A549 (cell line): ENCODE data around the gene ZMYND12. TPM values are rescaled to one million over a fixed set of nuclear protein-coding genes. Genes with fewer than 3 reads are reported as not detected.

Source experiments
- ATAC-seq, 2 experiments: fragments of 200-7000 bp in 1 of 2; fragments of >200 bp in 1 of 2; cut with Nextera tagmentation in 1 of 2; cut with Tn5 transposase in 1 of 2; 3 replicates each; pipeline versions ENCODE4 v1.8.0 to v1.9.1; 2018 to 2020; ENCODE audit warnings: mild to moderate bottlenecking in 1 of 2, moderate library complexity in 1 of 2
- CTCF ChIA-PET: fragments of 300-600 bp; sonication (Branson Sonifier 250); formaldehyde crosslinking; extraction: SDS; loops from one replicate; lab custom pipeline; 2021; ENCODE audit warnings: antibody characterized with exemption, inconsistent platforms; lab: Yijun Ruan, JAX
- POLR2A ChIA-PET: fragments of 350-600 bp; formaldehyde crosslinking; extraction: SDS; loops from one replicate; lab custom pipeline; 2021; ENCODE audit warnings: antibody characterized with exemption, inconsistent platforms; lab: Yijun Ruan, JAX
- DNase-seq, 2 experiments: peaks; one replicate each; pipeline versions ENCODE4 v3.0.0 to v3.0.0-alpha.2; 2011 to 2016; ENCODE audit warnings: low read depth in 1 of 2, low spot score in 1 of 2
- FAIRE-seq: peaks from 2 replicates; lab custom pipeline; 2011; peaks lifted over from hg19 to GRCh38; lab: Jason Lieb, UNC
- H3K27ac ChIP-seq, 2 experiments: fragments of >200 bp; sonication (Bioruptor Twin); formaldehyde crosslinking; 3 replicates each; pipeline ENCODE4 v1.5.1; 2016 to 2017
- H3K4me1 ChIP-seq: fragments of >200 bp; sonication (Bioruptor Twin); formaldehyde crosslinking; 3 replicates; pipeline ENCODE4 v1.6.1; 2016
- H3K4me2 ChIP-seq: fragments of >200 bp; sonication (Bioruptor Twin); formaldehyde crosslinking; 3 replicates; pipeline ENCODE4 v1.6.1; 2016
- H3K4me3 ChIP-seq: fragments of >200 bp; sonication (Bioruptor Twin); formaldehyde crosslinking; 3 replicates; pipeline ENCODE4 v1.5.1; 2016
- H3K9me3 ChIP-seq: fragments of >200 bp; sonication (Bioruptor Twin); formaldehyde crosslinking; 3 replicates; pipeline ENCODE4 v1.6.1; 2016
- CEBPB ChIP-seq, 2 experiments: fragments of >200 bp in 1 of 2; sonication (Bioruptor Twin) in 1 of 2; formaldehyde crosslinking in 1 of 2; IDR thresholded peaks; 2 replicates each; pipeline ENCODE4 v1.6.1; 2012 to 2016
- EHF ChIP-seq: fragments of 250-450 bp; sonication (Bioruptor Pico); IDR thresholded peaks from 2 replicates; pipeline ENCODE4 v1.5.0; 2020; ENCODE audit warnings: mild to moderate bottlenecking
- ESRRA ChIP-seq: fragments of 150-350 bp; IDR thresholded peaks from 2 replicates; pipeline ENCODE4 v1.6.1; 2014; ENCODE audit warnings: mild to moderate bottlenecking, low read length, borderline replicate concordance
- FOSL2 ChIP-seq, 2 experiments: fragments of 450-650 bp in 1 of 2; fragments of >200 bp in 1 of 2; sonication (Bioruptor Twin) in 1 of 2; formaldehyde crosslinking; IDR thresholded peaks; 2 replicates each; pipeline versions ENCODE4 v1.5.0 to v1.6.1; 2016 to 2020; ENCODE audit warnings: mild to moderate bottlenecking in 1 of 2, moderate library complexity in 1 of 2
- FOXS1 ChIP-seq: fragments of 250-450 bp; sonication (Bioruptor Pico); IDR thresholded peaks from 2 replicates; pipeline ENCODE4 v1.5.0; 2020; ENCODE audit warnings: mild to moderate bottlenecking, moderate library complexity
- HOXB5 ChIP-seq: fragments of 250-450 bp; sonication (Bioruptor Pico); IDR thresholded peaks from 2 replicates; pipeline ENCODE4 v1.5.0; 2020; ENCODE audit warnings: mild to moderate bottlenecking, moderate library complexity
- JUNB ChIP-seq: fragments of >200 bp; sonication (Bioruptor Twin); formaldehyde crosslinking; IDR thresholded peaks from 2 replicates; pipeline ENCODE4 v1.6.1; 2016
- KDM1A ChIP-seq: fragments of 200-600 bp; sonication (generic); IDR thresholded peaks from 2 replicates; pipeline ENCODE4 v1.6.1; 2016; ENCODE audit warnings: low read depth, mild to moderate bottlenecking
- MAFK ChIP-seq: fragments of 450-650 bp; IDR thresholded peaks from 2 replicates; pipeline ENCODE4 v1.6.1; 2014; ENCODE audit not compliant: partially characterized antibody
- MAZ ChIP-seq: fragments of 150-350 bp; IDR thresholded peaks from 2 replicates; pipeline ENCODE4 v1.6.1; 2014; ENCODE audit warnings: antibody characterized with exemption, low read depth, low read length, borderline replicate concordance
- MYC ChIP-seq: IDR thresholded peaks from 2 replicates; pipeline ENCODE4 v1.6.1; 2012; ENCODE audit warnings: mild to moderate bottlenecking, inconsistent platforms, low read length, improper control_type of control experiment, borderline replicate concordance
- NPAS2 ChIP-seq: fragments of 250-450 bp; sonication (Bioruptor Pico); IDR thresholded peaks from 2 replicates; pipeline ENCODE4 v1.8.0; 2022; ENCODE audit warnings: mild to moderate bottlenecking, moderate library complexity, borderline replicate concordance
- NR3C1 ChIP-seq: fragments of >200 bp; sonication (Bioruptor Twin); formaldehyde crosslinking; IDR thresholded peaks from 3 replicates; pipeline ENCODE4 v1.6.1; 2017
- RARB ChIP-seq: fragments of 250-450 bp; sonication (Bioruptor Pico); IDR thresholded peaks from 2 replicates; pipeline ENCODE4 v1.8.0; 2021; ENCODE audit warnings: mild to moderate bottlenecking, moderate library complexity
- RCOR1 ChIP-seq: fragments of 150-350 bp; IDR thresholded peaks from 2 replicates; pipeline ENCODE4 v1.6.1; 2014; ENCODE audit warnings: antibody characterized with exemption, low read length, low read depth
- RFX5 ChIP-seq: fragments of 450-650 bp; IDR thresholded peaks from 2 replicates; pipeline ENCODE4 v1.7.1; 2014; ENCODE audit warnings: antibody characterized with exemption, mild to moderate bottlenecking, moderate library complexity
- SREBF2 ChIP-seq: fragments of 450-650 bp; IDR thresholded peaks from 2 replicates; pipeline ENCODE4 v1.6.1; 2014; ENCODE audit warnings: mild to moderate bottlenecking, moderate library complexity
- TFCP2L1 ChIP-seq: fragments of 250-450 bp; sonication (Bioruptor Pico); IDR thresholded peaks from 2 replicates; pipeline ENCODE4 v1.5.0; 2021; ENCODE audit warnings: mild to moderate bottlenecking
- WGBS: methylation state at CpG from one replicate; pipeline ENCODE4 v1.1.6; 2017; ENCODE audit errors: missing lambda C conversion rate; 5-methylcytosine and 5-hydroxymethylcytosine counted together
- polyA plus RNA-seq, 4 experiments: library from polyadenylated mRNA; depleted of rRNA in 3 of 4; stranded (reverse); fragments of >200 nt; fragmentation: RNase III in 1 of 4; extraction: RNeasy Plus Mini Kit Qiagen cat#74134 plus additional on column Dnase treatment in 1 of 4; gene quantifications; 2 replicates in 3 of 4; 3 replicates in 1 of 4; pipeline ENCODE4 v1.2.3, GENCODE V29; 2011 to 2017
- TF ChIP-seq, protein P1 (sequence below): IDR thresholded peaks from 2 replicates; pipeline ENCODE4 v1.6.1; 2012; ENCODE audit warnings: low read depth, borderline replicate concordance
- TF ChIP-seq, protein P2 (sequence below): fragments of 450-650 bp; IDR thresholded peaks from 2 replicates; pipeline ENCODE4 v1.6.1; 2014; ENCODE audit warnings: antibody characterized with exemption
- TF ChIP-seq, protein P3 (sequence below): fragments of 250-450 bp; sonication (Bioruptor Pico); IDR thresholded peaks from 2 replicates; pipeline ENCODE4 v1.5.0; 2021; ENCODE audit warnings: mild to moderate bottlenecking, moderate library complexity, borderline replicate concordance
- TF ChIP-seq, protein P4 (sequence below): fragments of 150-350 bp; IDR thresholded peaks from 2 replicates; pipeline ENCODE4 v1.6.1; 2014; ENCODE audit warnings: low read depth, mild to moderate bottlenecking, low read length
- TF ChIP-seq, protein P5 (sequence below): fragments of 250-450 bp; sonication (Bioruptor Pico); IDR thresholded peaks from 2 replicates; pipeline ENCODE4 v1.5.0; 2020; ENCODE audit warnings: low read depth, mild to moderate bottlenecking, moderate library complexity
- TF ChIP-seq, protein P6 (sequence below): IDR thresholded peaks from 2 replicates; pipeline ENCODE4 v1.6.1; 2012
- TF ChIP-seq, protein P7 (sequence below): fragments of >200 bp; sonication (Bioruptor Twin); formaldehyde crosslinking; IDR thresholded peaks from 2 replicates; pipeline ENCODE4 v1.6.1; 2016

The ZMYND12 gene
- polyA plus RNA-seq, 2 of the 4 experiments (the other 2 are of a cell fraction), result 0.37 to 0.90 TPM

DNA sequence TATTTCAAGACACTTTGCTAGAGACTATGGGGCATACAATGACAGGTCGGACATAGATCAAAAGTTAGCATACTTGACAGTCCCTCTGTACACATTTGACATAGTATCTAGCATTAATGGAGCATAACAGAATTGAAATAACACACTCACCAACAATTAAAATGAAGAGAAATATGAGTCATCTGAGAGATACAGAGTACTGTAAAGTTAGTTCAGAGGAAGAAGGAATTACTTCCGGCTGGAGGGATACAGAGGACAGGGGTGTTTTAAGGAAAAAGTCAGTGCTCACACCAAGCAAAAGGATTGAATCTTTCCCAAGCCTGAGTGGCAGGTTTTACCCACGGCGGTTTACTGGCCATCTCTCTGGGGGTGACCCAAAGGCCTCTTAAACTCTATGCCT is 2.4 kb downstream of the ZMYND12 start:
- Histone ChIP-seq H3K27ac (no peak overlapping the region), H3K9me3 (no peaks in the 10 kb centered on the region), H3K4me3 (no peak overlapping the region), H3K4me2 (no peak overlapping the region), H3K4me1 (peaks cover 13% of the 10 kb centered on the region; the same call in 1 of the 3 replicates)
- 79% methylated on average over 4 of the region's 4 CpGs for WGBS
- TF ChIP-seq CEBPB (IDR thresholded peaks at IDR 0.05) (no peak), FOSL2 (IDR thresholded peaks at IDR 0.05) (no peak), FOSL2 (CRISPR knock-in tag; IDR thresholded peaks at IDR 0.05) (peak; percentile 4; the same call in 1 of the 2 replicates)
- ChIA-PET CTCF (no interaction called here), POLR2A (no interaction called here)
- no peak for FAIRE-seq
- no peak for DNase-seq
- ATAC-seq, result no peak

DNA sequence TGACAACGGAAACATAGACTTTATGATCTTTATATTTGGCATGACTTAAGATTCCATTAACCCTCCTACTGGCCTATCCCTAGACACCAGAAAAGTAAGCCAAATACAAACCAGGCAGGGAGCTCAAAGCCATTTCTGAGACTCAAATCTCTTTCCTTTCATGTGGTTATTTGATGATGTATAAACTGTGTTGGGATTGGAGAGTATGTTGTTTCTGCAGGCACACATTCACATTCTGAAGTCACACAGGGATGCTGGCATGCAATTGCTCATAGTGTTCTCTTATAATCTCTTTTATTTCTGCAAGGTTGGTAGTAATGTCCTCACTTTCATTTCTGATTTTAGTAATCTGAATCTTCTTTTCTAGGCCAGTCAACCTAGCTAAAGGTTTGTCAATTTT is 5.8 kb downstream of the ZMYND12 start:
- no peak for DNase-seq
- TF ChIP-seq, protein P1, sequence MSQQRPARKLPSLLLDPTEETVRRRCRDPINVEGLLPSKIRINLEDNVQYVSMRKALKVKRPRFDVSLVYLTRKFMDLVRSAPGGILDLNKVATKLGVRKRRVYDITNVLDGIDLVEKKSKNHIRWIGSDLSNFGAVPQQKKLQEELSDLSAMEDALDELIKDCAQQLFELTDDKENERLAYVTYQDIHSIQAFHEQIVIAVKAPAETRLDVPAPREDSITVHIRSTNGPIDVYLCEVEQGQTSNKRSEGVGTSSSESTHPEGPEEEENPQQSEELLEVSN, result no peak
- TF ChIP-seq HOXB5 (CRISPR knock-in tag) (no peak), EHF (no peak), MAZ (no peak), FOSL2 (IDR thresholded peaks at IDR 0.05) (no peak), FOSL2 (CRISPR knock-in tag; IDR thresholded peaks at IDR 0.05) (no peak), ESRRA (no peak), RARB (CRISPR knock-in tag) (no peak), RCOR1 (no peak), NPAS2 (no peak)
- TF ChIP-seq, protein P2, sequence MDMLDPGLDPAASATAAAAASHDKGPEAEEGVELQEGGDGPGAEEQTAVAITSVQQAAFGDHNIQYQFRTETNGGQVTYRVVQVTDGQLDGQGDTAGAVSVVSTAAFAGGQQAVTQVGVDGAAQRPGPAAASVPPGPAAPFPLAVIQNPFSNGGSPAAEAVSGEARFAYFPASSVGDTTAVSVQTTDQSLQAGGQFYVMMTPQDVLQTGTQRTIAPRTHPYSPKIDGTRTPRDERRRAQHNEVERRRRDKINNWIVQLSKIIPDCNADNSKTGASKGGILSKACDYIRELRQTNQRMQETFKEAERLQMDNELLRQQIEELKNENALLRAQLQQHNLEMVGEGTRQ, result no peak
- TF ChIP-seq, protein P3, sequence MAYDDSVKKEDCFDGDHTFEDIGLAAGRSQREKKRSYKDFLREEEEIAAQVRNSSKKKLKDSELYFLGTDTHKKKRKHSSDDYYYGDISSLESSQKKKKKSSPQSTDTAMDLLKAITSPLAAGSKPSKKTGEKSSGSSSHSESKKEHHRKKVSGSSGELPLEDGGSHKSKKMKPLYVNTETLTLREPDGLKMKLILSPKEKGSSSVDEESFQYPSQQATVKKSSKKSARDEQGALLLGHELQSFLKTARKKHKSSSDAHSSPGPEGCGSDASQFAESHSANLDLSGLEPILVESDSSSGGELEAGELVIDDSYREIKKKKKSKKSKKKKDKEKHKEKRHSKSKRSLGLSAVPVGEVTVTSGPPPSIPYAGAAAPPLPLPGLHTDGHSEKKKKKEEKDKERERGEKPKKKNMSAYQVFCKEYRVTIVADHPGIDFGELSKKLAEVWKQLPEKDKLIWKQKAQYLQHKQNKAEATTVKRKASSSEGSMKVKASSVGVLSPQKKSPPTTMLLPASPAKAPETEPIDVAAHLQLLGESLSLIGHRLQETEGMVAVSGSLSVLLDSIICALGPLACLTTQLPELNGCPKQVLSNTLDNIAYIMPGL (CRISPR knock-in tag), result no peak
- TF ChIP-seq, protein P4, sequence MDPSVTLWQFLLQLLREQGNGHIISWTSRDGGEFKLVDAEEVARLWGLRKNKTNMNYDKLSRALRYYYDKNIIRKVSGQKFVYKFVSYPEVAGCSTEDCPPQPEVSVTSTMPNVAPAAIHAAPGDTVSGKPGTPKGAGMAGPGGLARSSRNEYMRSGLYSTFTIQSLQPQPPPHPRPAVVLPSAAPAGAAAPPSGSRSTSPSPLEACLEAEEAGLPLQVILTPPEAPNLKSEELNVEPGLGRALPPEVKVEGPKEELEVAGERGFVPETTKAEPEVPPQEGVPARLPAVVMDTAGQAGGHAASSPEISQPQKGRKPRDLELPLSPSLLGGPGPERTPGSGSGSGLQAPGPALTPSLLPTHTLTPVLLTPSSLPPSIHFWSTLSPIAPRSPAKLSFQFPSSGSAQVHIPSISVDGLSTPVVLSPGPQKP, result no peak
- TF ChIP-seq, protein P5, sequence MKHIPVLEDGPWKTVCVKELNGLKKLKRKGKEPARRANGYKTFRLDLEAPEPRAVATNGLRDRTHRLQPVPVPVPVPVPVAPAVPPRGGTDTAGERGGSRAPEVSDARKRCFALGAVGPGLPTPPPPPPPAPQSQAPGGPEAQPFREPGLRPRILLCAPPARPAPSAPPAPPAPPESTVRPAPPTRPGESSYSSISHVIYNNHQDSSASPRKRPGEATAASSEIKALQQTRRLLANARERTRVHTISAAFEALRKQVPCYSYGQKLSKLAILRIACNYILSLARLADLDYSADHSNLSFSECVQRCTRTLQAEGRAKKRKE (CRISPR knock-in tag), result no peak
- TF ChIP-seq, protein P6, sequence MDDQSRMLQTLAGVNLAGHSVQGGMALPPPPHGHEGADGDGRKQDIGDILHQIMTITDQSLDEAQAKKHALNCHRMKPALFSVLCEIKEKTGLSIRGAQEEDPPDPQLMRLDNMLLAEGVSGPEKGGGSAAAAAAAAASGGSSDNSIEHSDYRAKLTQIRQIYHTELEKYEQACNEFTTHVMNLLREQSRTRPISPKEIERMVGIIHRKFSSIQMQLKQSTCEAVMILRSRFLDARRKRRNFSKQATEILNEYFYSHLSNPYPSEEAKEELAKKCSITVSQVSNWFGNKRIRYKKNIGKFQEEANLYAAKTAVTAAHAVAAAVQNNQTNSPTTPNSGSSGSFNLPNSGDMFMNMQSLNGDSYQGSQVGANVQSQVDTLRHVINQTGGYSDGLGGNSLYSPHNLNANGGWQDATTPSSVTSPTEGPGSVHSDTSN, result no peak
- TF ChIP-seq, all 56 proteins: peak for 0
- ATAC-seq, result no peak
- ChIA-PET CTCF (no interaction called here), POLR2A (no interaction called here)
- WGBS, result 82% methylated on average over 1 of the region's 1 CpG
- no peak for FAIRE-seq
- no peak overlapping the region for H3K4me3 ChIP-seq
- no peak overlapping the region for H3K4me2 ChIP-seq
- H3K4me1 ChIP-seq, result no peaks in the 10 kb centered on the region
- H3K27ac ChIP-seq, result no peak overlapping the region
- H3K9me3 ChIP-seq, result no peaks in the 10 kb centered on the region

DNA sequence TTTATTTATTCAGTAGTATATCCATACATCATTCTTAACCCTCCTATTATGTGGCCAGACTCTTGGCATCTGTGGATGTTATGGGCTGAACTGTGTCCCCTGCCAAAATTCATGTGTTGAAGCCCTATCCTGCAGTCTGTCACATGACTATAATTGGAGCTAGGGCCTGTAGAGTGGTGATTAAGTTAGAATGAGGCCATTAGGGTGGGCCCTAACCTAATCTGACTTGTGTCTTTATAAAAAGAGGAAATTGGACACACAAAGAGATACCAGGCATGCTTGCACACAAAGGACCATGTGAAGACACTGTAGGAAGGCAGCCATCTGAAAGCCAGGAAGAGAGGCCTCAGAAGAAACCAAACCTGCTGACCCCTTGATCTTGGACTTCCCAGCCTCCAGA is 6.6 kb downstream of the ZMYND12 start:
- ChIA-PET POLR2A (no interaction called here), CTCF (no interaction called here)
- no peaks in the 10 kb centered on the region for H3K9me3 ChIP-seq
- DNase-seq (no peak), ATAC-seq (no peak), FAIRE-seq (no peak)
- no peak overlapping the region for H3K4me2 ChIP-seq
- no peak overlapping the region for H3K4me3 ChIP-seq
- no peak overlapping the region for H3K27ac ChIP-seq
- H3K4me1 ChIP-seq, result no peaks in the 10 kb centered on the region
- no peak for TF ChIP-seq SREBF2
- TF ChIP-seq, protein P7, sequence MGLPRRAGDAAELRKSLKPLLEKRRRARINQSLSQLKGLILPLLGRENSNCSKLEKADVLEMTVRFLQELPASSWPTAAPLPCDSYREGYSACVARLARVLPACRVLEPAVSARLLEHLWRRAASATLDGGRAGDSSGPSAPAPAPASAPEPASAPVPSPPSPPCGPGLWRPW, result no peak
- TF ChIP-seq MAFK, result no peak
- TF ChIP-seq, protein P4, result no peak
- TF ChIP-seq NR3C1, result no peak
- TF ChIP-seq KDM1A, result no peak
- no peak for TF ChIP-seq RFX5
- no peak for TF ChIP-seq TFCP2L1 (CRISPR knock-in tag)
- no peak for TF ChIP-seq JUNB
- no peak for TF ChIP-seq MYC
- no peak for TF ChIP-seq FOXS1 (CRISPR knock-in tag)
